Measurements from ENCODE around the gene GLT1D1. TPM values are rescaled to one million over a fixed set of nuclear protein-coding genes. Genes with fewer than 3 reads are reported as not detected.

GLT1D1 gene
- total RNA-seq, 4 donors from 2014 or later, result not detected

GRCh38 chr12:128942960-128943477, 89.7 kb downstream of the GLT1D1 start:
- no peaks in the 10 kb centered on the region for H3K9me3 ChIP-seq
- no peak for DNase-seq
- H3K4me1 ChIP-seq, result no peaks in the 10 kb centered on the region
- TF ChIP-seq EP300 (IDR thresholded peaks at IDR 0.05; ENCODE audit: low read depth) (no peak), POLR2AphosphoS5 (IDR thresholded peaks at IDR 0.05) (no peak), POLR2A (IDR thresholded peaks at IDR 0.05) (no peak), CTCF (IDR thresholded peaks at IDR 0.05) (no peak)
- H3K36me3 ChIP-seq, result no peaks in the 10 kb centered on the region
- in situ Hi-C loops (cut with MboI; ENCODE audit: low pct_ligation_motif_present in 1 of 4, low pct_unique_long_range_greater_than_20kb in 1 of 4, low sequenced_read_pairs in 3 of 4) (no loop called here), intact Hi-C loops (cut with DNase I; ENCODE audit: low total_unique reads) (no loop called here)
- H3K4me3 ChIP-seq, result no peak overlapping the region
- 52 to 56% methylated on average over 11 of the region's 11 CpGs for WGBS, 2 donors (ENCODE audit: low coverage in 1 of 2)
- H3K27ac ChIP-seq, result no peak overlapping the region
- H3K27me3 ChIP-seq, result no peaks in the 10 kb centered on the region

- H3K4me1 ChIP-seq, result no peaks in the 10 kb centered on the region
- H3K4me3 ChIP-seq, result no peak overlapping the region
- in situ Hi-C loops (cut with MboI; ENCODE audit: low pct_ligation_motif_present in 1 of 4, low pct_unique_long_range_greater_than_20kb in 1 of 4, low sequenced_read_pairs in 3 of 4) (no loop called here), intact Hi-C loops (cut with DNase I; ENCODE audit: low total_unique reads) (no loop called here)
- H3K9me3 ChIP-seq, result no peaks in the 10 kb centered on the region
- TF ChIP-seq EP300 (IDR thresholded peaks at IDR 0.05; ENCODE audit: low read depth) (no peak), POLR2A (IDR thresholded peaks at IDR 0.05) (no peak), POLR2AphosphoS5 (IDR thresholded peaks at IDR 0.05) (no peak), CTCF (IDR thresholded peaks at IDR 0.05) (no peak)
- no peak for DNase-seq
- no peaks in the 10 kb centered on the region for H3K27me3 ChIP-seq
- H3K36me3 ChIP-seq, result no peaks in the 10 kb centered on the region
- H3K27ac ChIP-seq, result no peak overlapping the region
- 93% methylated on average over 27 of the region's 27 CpGs; no CpG with 5 or more reads in 1 of the 2 donors for WGBS, 2 donors (ENCODE audit: low coverage in 1 of 2)
These were observed 91.7 kb downstream of the GLT1D1 start for GRCh38 chr12:128944956-128945355.

GRCh38 chr12:128947209-128947608, 93.9 kb downstream of the GLT1D1 start:
- no peaks in the 10 kb centered on the region for H3K4me1 ChIP-seq
- H3K9me3 ChIP-seq, result no peaks in the 10 kb centered on the region
- no peak overlapping the region for H3K4me3 ChIP-seq
- TF ChIP-seq CTCF (IDR thresholded peaks at IDR 0.05) (no peak), POLR2A (IDR thresholded peaks at IDR 0.05) (no peak), POLR2AphosphoS5 (IDR thresholded peaks at IDR 0.05) (no peak), EP300 (IDR thresholded peaks at IDR 0.05; ENCODE audit: low read depth) (no peak)
- H3K27ac ChIP-seq, result no peak overlapping the region
- no peaks in the 10 kb centered on the region for H3K36me3 ChIP-seq
- no peak for DNase-seq
- intact Hi-C loops (cut with DNase I; ENCODE audit: low total_unique reads), result no loop called here
- in situ Hi-C loops (cut with MboI; ENCODE audit: low pct_ligation_motif_present in 1 of 4, low pct_unique_long_range_greater_than_20kb in 1 of 4, low sequenced_read_pairs in 3 of 4), result no loop called here
- WGBS, 2 donors (ENCODE audit: low coverage in 1 of 2), result 66 to 75% methylated on average over 7 to 10 of the region's 10 CpGs
- no peaks in the 10 kb centered on the region for H3K27me3 ChIP-seq

GRCh38 chr12:128949086-128949485, 95.8 kb downstream of the GLT1D1 start:
- 78 to 88% methylated on average over 4 to 5 of the region's 5 CpGs for WGBS, 2 donors (ENCODE audit: low coverage in 1 of 2)
- TF ChIP-seq POLR2A (IDR thresholded peaks at IDR 0.05), result no peak
- no peak for TF ChIP-seq EP300 (IDR thresholded peaks at IDR 0.05; ENCODE audit: low read depth)
- no peak for TF ChIP-seq POLR2AphosphoS5 (IDR thresholded peaks at IDR 0.05)
- no peak for TF ChIP-seq CTCF (IDR thresholded peaks at IDR 0.05)
- Histone ChIP-seq H3K9me3 (no peaks in the 10 kb centered on the region), H3K4me1 (no peaks in the 10 kb centered on the region), H3K4me3 (no peak overlapping the region), H3K27ac (no peak overlapping the region), H3K36me3 (no peaks in the 10 kb centered on the region), H3K27me3 (no peaks in the 10 kb centered on the region)
- intact Hi-C loops (cut with DNase I; ENCODE audit: low total_unique reads), result no loop called here
- no peak for DNase-seq
- in situ Hi-C loops (cut with MboI; ENCODE audit: low pct_ligation_motif_present in 1 of 4, low pct_unique_long_range_greater_than_20kb in 1 of 4, low sequenced_read_pairs in 3 of 4), result no loop called here

All from transverse colon (tissue), 4 donors.